IMR-90 (cell line): Measurements from ENCODE around the gene RCBTB1. TPM values are rescaled to one million over a fixed set of nuclear protein-coding genes. Genes with fewer than 3 reads are reported as not detected.

Experiments
- ATAC-seq: fragments of 200-7000 bp; cut with Tn5 transposase; 2 replicates; pipeline ENCODE4 v1.9.1; 2020; ENCODE audit warnings: low read depth, mild to moderate bottlenecking, moderate library complexity
- BruUV-seq: library from RNA; stranded (reverse); fragments of 400-500 nt; replicated peaks from 2 replicates; lab custom pipeline; 2021; lab: Mats Ljungman, UMichigan
- CTCF ChIA-PET: fragments of 300-600 bp; formaldehyde crosslinking; extraction: SDS; loops from one replicate; lab custom pipeline; 2021; ENCODE audit warnings: antibody characterized with exemption; lab: Yijun Ruan, JAX
- POLR2A ChIA-PET: fragments of 300-600 bp; sonication (Branson Sonifier 250); formaldehyde crosslinking; loops from one replicate; lab custom pipeline; 2022; ENCODE audit warnings: antibody characterized with exemption; ENCODE audit not compliant: unreplicated experiment; lab: Charles Lee
- DNase-seq: peaks from one replicate; pipeline ENCODE4 v3.0.0; 2013
- H2AFZ ChIP-seq: replicated peaks from 2 replicates; pipeline ENCODE3; 2013; ENCODE audit warnings: low read length, mild to moderate bottlenecking; ENCODE audit not compliant: poor library complexity
- H2AK5ac ChIP-seq: 2 replicates; pipeline ENCODE4 v1.6.1; 2013; ENCODE audit warnings: low read depth, low read length, inconsistent platforms
- H2AK9ac ChIP-seq: replicated peaks from 2 replicates; pipeline ENCODE3; 2013; ENCODE audit warnings: mild to moderate bottlenecking, low read depth, low read length, moderate library complexity; ENCODE audit not compliant: poor library complexity
- H2BK120ac ChIP-seq: 2 replicates; pipeline ENCODE4 v1.6.1; 2013; ENCODE audit warnings: low read depth, low read length, inconsistent platforms
- H2BK15ac ChIP-seq: 3 replicates; pipeline ENCODE4 v1.6.1; 2013; ENCODE audit warnings: low read depth, low read length, inconsistent platforms
- H2BK20ac ChIP-seq: 2 replicates; pipeline ENCODE4 v1.6.1; 2013; ENCODE audit warnings: low read depth, mild to moderate bottlenecking, inconsistent platforms, low read length, moderate library complexity
- H2BK5ac ChIP-seq: 2 replicates; pipeline ENCODE4 v1.6.1; 2013; ENCODE audit warnings: mild to moderate bottlenecking, low read depth, low read length, inconsistent platforms; ENCODE audit not compliant: poor library complexity, severe bottlenecking
- H3K14ac ChIP-seq: replicated peaks from 2 replicates; pipeline ENCODE4 v1.6.1; 2013; ENCODE audit warnings: low read depth, low read length, inconsistent platforms
- H3K18ac ChIP-seq: 2 replicates; pipeline ENCODE4 v1.6.1; 2013; ENCODE audit warnings: low read depth, low read length, control low read depth
- H3K23ac ChIP-seq: 2 replicates; pipeline ENCODE4 v1.6.1; 2013; ENCODE audit warnings: low read depth, low read length, inconsistent platforms
- H3K27ac ChIP-seq: 2 replicates; pipeline ENCODE4 v1.5.1; 2013; ENCODE audit warnings: mild to moderate bottlenecking, control low read depth, low read length; ENCODE audit not compliant: insufficient read depth
- H3K27me3 ChIP-seq: 2 replicates; pipeline ENCODE4 v1.6.1; 2013; ENCODE audit warnings: low read length; ENCODE audit not compliant: control insufficient read depth, insufficient read depth
- H3K36me3 ChIP-seq: 2 replicates; pipeline ENCODE4 v1.6.1; 2013; ENCODE audit warnings: low read length, mixed read lengths; ENCODE audit not compliant: control insufficient read depth, insufficient read depth
- H3K4ac ChIP-seq: 2 replicates; pipeline ENCODE4 v1.6.1; 2013; ENCODE audit warnings: low read depth, low read length, inconsistent platforms
- H3K4me1 ChIP-seq: 2 replicates; pipeline ENCODE4 v1.6.1; 2013; ENCODE audit warnings: low read length, mixed read lengths; ENCODE audit not compliant: control insufficient read depth, insufficient read depth
- H3K4me2 ChIP-seq: 2 replicates; pipeline ENCODE4 v1.6.1; 2013; ENCODE audit warnings: low read depth, mild to moderate bottlenecking, control low read depth, low read length, moderate library complexity
- H3K4me3 ChIP-seq: 2 replicates; pipeline ENCODE4 v1.5.1; 2013; ENCODE audit warnings: low read depth, mild to moderate bottlenecking, control low read depth, low read length, moderate library complexity; ENCODE audit not compliant: insufficient read depth
- H3K56ac ChIP-seq: 2 replicates; pipeline ENCODE4 v1.6.1; 2013; ENCODE audit warnings: low read length, inconsistent platforms; ENCODE audit not compliant: insufficient read depth; ENCODE audit errors: extremely low read depth
- H3K79me1 ChIP-seq, 2 experiments: 2 replicates each; pipeline ENCODE4 v1.6.1; 2013; ENCODE audit warnings: low read length in 2 of 2, inconsistent platforms in 1 of 2, low read depth in 1 of 2
- H3K9ac ChIP-seq: 2 replicates; pipeline ENCODE4 v1.6.1; 2013; ENCODE audit warnings: low read depth, low read length, control low read depth
- H3K9me1 ChIP-seq: 2 replicates; pipeline ENCODE4 v1.6.1; 2013; ENCODE audit warnings: low read length, inconsistent platforms; ENCODE audit not compliant: insufficient read depth
- H3K9me3 ChIP-seq: 2 replicates; pipeline ENCODE4 v1.6.1; 2013; ENCODE audit warnings: low read length; ENCODE audit not compliant: control insufficient read depth, insufficient read depth
- H4K20me1 ChIP-seq: 2 replicates; pipeline ENCODE4 v1.6.1; 2013; ENCODE audit warnings: low read length, inconsistent platforms; ENCODE audit not compliant: insufficient read depth
- H4K5ac ChIP-seq: 2 replicates; pipeline ENCODE4 v1.6.1; 2013; ENCODE audit warnings: mild to moderate bottlenecking, low read depth, low read length, control low read depth
- H4K8ac ChIP-seq, 2 experiments: 2 replicates each; pipeline ENCODE4 v1.6.1; 2013; ENCODE audit warnings: low read depth in 2 of 2, low read length in 2 of 2, control low read depth in 1 of 2, inconsistent platforms in 1 of 2
- H4K91ac ChIP-seq: 2 replicates; pipeline ENCODE4 v1.6.1; 2013; ENCODE audit warnings: low read depth, low read length, inconsistent platforms; ENCODE audit not compliant: insufficient read depth
- BHLHE40 ChIP-seq: fragments of 150-350 bp; IDR thresholded peaks from 2 replicates; pipeline ENCODE4 v1.6.1; 2016; ENCODE audit warnings: mild to moderate bottlenecking, low read depth, low read length
- CEBPB ChIP-seq: IDR thresholded peaks from 2 replicates; pipeline ENCODE4 v1.6.1; 2012; ENCODE audit warnings: low read depth, low read length, improper control_type of control experiment
- CHD1 ChIP-seq: IDR thresholded peaks from 2 replicates; pipeline ENCODE4 v1.6.1; 2012; ENCODE audit warnings: low read depth, low read length, improper control_type of control experiment
- FOS ChIP-seq: fragments of 150-350 bp; IDR thresholded peaks from 2 replicates; pipeline ENCODE4 v1.6.1; 2016; ENCODE audit warnings: low read depth, low read length
- MAZ ChIP-seq: IDR thresholded peaks from 2 replicates; pipeline ENCODE4 v1.6.1; 2012; ENCODE audit warnings: low read depth, mild to moderate bottlenecking, low read length, improper control_type of control experiment, moderate library complexity, borderline replicate concordance
- MXI1 ChIP-seq: IDR thresholded peaks from 2 replicates; pipeline ENCODE4 v1.6.1; 2012; ENCODE audit warnings: low read depth, mild to moderate bottlenecking, low read length, moderate library complexity, borderline replicate concordance
- NFE2L2 ChIP-seq: fragments of 150-350 bp; IDR thresholded peaks from 2 replicates; pipeline ENCODE4 v1.6.1; 2016; ENCODE audit warnings: low read depth, mild to moderate bottlenecking, low read length
- POLR2A ChIP-seq: IDR thresholded peaks from 2 replicates; pipeline ENCODE4 v1.6.1; 2012; ENCODE audit warnings: mild to moderate bottlenecking, low read depth, low read length
- RCOR1 ChIP-seq: IDR thresholded peaks from 2 replicates; pipeline ENCODE4 v1.6.1; 2012; ENCODE audit warnings: mild to moderate bottlenecking, low read length, improper control_type of control experiment; ENCODE audit not compliant: insufficient replicate concordance
- RFX5 ChIP-seq: IDR thresholded peaks from 2 replicates; pipeline ENCODE4 v1.8.0; 2012; ENCODE audit warnings: low read depth, mild to moderate bottlenecking, low read length, moderate library complexity
- SMC3 ChIP-seq: fragments of 150-350 bp; IDR thresholded peaks from 2 replicates; pipeline ENCODE4 v1.6.1; 2016; ENCODE audit warnings: low read depth, mild to moderate bottlenecking, antibody characterized with exemption, low read length, moderate library complexity
- WGBS, 2 experiments: methylation state at CpG; one replicate each; pipeline versions ENCODE4 v1.1.5 to v1.1.7; 2013; ENCODE audit warnings: missing lambda C conversion rate in 2 of 2; ENCODE audit not compliant: insufficient read length in 1 of 2; ENCODE audit errors: extremely low coverage in 2 of 2; 5-methylcytosine and 5-hydroxymethylcytosine counted together
- dilution Hi-C: fragments of 300-500 bp; cut with HindIII; formaldehyde crosslinking; loops from one replicate; pipeline ENCODE4 v1.14.3; 2018; ENCODE audit warnings: low sequenced_read_pairs; ENCODE audit not compliant: unreplicated experiment
- in situ Hi-C: fragments of 300-500 bp; cut with MboI; formaldehyde crosslinking; loops from 3 replicates; pipeline ENCODE4 v1.14.3; 2019; ENCODE audit warnings: low sequenced_read_pairs, inconsistent platforms, mixed read lengths
- intact Hi-C: fragments of 100-400 bp; cut with micrococcal nuclease; formaldehyde crosslinking; loops from 2 replicates; pipeline ENCODE4 v1.10.0; 2022
- polyA plus RNA-seq, 3 experiments: library from polyadenylated mRNA; depleted of rRNA; stranded (reverse); fragments of >200 nt; gene quantifications; 2 replicates each; pipeline ENCODE4 v1.2.3, GENCODE V29; 2012; ENCODE audit warnings: low replicate concordance in 1 of 3
- total RNA-seq: library from RNA; depleted of rRNA; stranded (reverse); fragments of >200 nt; gene quantifications from 2 replicates; pipeline ENCODE4 v1.2.3, GENCODE V29; 2012
- TF ChIP-seq, protein P1 (sequence below): conservative IDR thresholded peaks from 2 replicates; pipeline ENCODE4 v1.5.1; 2012; ENCODE audit warnings: mild to moderate bottlenecking, low read depth, low read length, improper control_type of control experiment
- TF ChIP-seq, protein P2 (sequence below): fragments of 150-350 bp; IDR thresholded peaks from 2 replicates; pipeline ENCODE4 v1.6.1; 2016; ENCODE audit warnings: low read depth, mild to moderate bottlenecking, low read length, moderate library complexity, borderline replicate concordance

The RCBTB1 gene
- total and polyA plus RNA-seq, 2 of the 4 experiments (the other 2 are of a cell fraction): 11.3 to 11.6 TPM

DNA sequence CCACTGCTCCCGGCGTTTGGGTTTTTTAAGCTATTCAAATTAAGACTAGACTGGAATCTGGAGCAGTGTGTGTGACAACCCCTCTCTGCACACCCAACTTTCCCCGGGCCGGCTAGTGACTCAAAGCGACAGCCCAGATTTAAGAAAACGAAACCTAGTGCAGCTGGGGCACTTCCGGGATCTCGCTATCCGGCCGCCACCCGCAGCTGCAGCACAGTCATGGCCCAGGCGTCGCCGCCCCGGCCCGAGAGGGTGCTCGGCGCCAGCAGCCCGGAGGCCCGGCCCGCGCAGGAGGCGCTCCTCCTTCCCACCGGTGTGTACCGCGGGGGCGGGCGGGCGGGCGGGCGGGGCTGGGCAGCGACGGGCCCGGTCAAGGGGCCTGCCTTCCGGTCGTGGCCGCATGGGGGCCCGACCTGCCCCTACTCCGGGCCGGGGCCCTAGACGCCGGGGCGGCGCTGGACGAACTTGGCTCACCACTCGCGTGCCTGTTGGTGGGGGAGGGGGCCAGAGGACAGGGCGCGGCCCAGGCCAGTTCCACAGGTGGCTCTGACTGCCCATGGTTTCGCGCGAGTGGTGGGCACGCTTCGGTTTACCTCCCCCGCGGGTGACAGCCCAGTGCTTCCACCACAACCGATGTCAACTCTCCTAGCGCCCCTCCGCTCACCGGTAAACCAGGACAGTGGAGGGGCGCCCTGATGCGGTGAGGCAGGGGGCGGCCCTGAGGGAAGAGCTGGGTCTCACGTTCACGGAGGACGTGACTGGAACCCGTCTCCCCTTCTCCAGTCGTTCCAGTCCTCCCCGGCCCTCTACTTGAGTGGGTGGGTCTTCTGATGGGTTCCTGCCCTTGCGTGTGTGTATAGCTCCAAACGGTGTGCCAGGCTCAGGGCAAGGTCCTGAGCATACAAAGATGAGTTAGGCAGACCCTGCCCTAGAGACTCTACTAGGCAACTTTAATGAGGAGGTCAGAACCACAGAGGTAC is 89.3 kb downstream of the RCBTB1 start, which contains the start of gene PHF11:
Gene PHF11 (plus strand): TSS at position 171 of the 980 bp plus-strand sequence. CDS start 49 bp downstream, at position 220.
- H3K4me3 ChIP-seq: peak within 1 kb of the TSS; percentile 56
- CTCF ChIA-PET: no interaction called here
- no TSS peak for BruUV-seq
- ATAC-seq: peak; percentile 73
- WGBS, 2 experiments: 14% methylated on average over 7 of the region's 71 CpGs; no CpG with 5 or more reads in 1 of the 2 experiments
- no peak for TF ChIP-seq MXI1
- peak; percentile 10 for TF ChIP-seq RCOR1
- TF ChIP-seq NFE2L2: no peak
- TF ChIP-seq RFX5: no peak
- TF ChIP-seq, protein P1, sequence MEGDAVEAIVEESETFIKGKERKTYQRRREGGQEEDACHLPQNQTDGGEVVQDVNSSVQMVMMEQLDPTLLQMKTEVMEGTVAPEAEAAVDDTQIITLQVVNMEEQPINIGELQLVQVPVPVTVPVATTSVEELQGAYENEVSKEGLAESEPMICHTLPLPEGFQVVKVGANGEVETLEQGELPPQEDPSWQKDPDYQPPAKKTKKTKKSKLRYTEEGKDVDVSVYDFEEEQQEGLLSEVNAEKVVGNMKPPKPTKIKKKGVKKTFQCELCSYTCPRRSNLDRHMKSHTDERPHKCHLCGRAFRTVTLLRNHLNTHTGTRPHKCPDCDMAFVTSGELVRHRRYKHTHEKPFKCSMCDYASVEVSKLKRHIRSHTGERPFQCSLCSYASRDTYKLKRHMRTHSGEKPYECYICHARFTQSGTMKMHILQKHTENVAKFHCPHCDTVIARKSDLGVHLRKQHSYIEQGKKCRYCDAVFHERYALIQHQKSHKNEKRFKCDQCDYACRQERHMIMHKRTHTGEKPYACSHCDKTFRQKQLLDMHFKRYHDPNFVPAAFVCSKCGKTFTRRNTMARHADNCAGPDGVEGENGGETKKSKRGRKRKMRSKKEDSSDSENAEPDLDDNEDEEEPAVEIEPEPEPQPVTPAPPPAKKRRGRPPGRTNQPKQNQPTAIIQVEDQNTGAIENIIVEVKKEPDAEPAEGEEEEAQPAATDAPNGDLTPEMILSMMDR: no peak
- no peak for TF ChIP-seq CEBPB
- no peak for TF ChIP-seq MAZ
- TF ChIP-seq, protein P2, sequence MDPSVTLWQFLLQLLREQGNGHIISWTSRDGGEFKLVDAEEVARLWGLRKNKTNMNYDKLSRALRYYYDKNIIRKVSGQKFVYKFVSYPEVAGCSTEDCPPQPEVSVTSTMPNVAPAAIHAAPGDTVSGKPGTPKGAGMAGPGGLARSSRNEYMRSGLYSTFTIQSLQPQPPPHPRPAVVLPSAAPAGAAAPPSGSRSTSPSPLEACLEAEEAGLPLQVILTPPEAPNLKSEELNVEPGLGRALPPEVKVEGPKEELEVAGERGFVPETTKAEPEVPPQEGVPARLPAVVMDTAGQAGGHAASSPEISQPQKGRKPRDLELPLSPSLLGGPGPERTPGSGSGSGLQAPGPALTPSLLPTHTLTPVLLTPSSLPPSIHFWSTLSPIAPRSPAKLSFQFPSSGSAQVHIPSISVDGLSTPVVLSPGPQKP: no peak
- no peak for TF ChIP-seq FOS
- 0 out of 2 replicates have a peak, but pooled peaks have one; percentile 5 for TF ChIP-seq BHLHE40
- TF ChIP-seq SMC3: no peak
- TF ChIP-seq CHD1: no peak
- peak; percentile 48; the same call in 1 of the 2 replicates for TF ChIP-seq POLR2A
- H2BK5ac ChIP-seq: peak within 1 kb of the TSS; percentile 62
- peak within 1 kb of the TSS; percentile 89 for H3K4me2 ChIP-seq
- dilution Hi-C loops (no loop called here), in situ Hi-C loops (no loop called here), intact Hi-C loops (loop anchor here (2.0 kb wide), 1 partner anchor 53 kb away; no protein-coding TSS in a partner anchor)
- H2AK9ac ChIP-seq: peak within 1 kb of the TSS; percentile 84
- no peaks in the 10 kb centered on the region for H3K27me3 ChIP-seq
- H4K91ac ChIP-seq: peak within 1 kb of the TSS; percentile 79
- peaks cover 12% of the 10 kb centered on the region for H3K4me1 ChIP-seq
- peaks cover 14% of the 10 kb centered on the region; the same call in 1 of the 2 replicates for H3K9me1 ChIP-seq
- H3K14ac ChIP-seq: peak within 1 kb of the TSS; percentile 78
- peak within 1 kb of the TSS; percentile 27 for H2BK20ac ChIP-seq
- H3K79me1 ChIP-seq: peaks cover 0 to 24% of the 10 kb centered on the region in 2 experiments; a peak in 2 of 4 replicates
- POLR2A ChIA-PET: interaction anchor here (0.5 to 0.6 kb wide), 3 partner anchors 42 to 210 kb away, joined by 3 to 5 read pairs (median 4); no protein-coding TSS in a partner anchor
- peak within 1 kb of the TSS; percentile 61; the same call in 1 of the 2 replicates for H3K56ac ChIP-seq
- peak within 1 kb of the TSS; percentile 57 for H2AK5ac ChIP-seq
- peak within 1 kb of the TSS; percentile 86 for H2AFZ ChIP-seq
- peak within 1 kb of the TSS; percentile 76 for H3K23ac ChIP-seq
- H2BK15ac ChIP-seq: peak within 1 kb of the TSS; percentile 42; the same call in 1 of the 3 replicates
- peak within 1 kb of the TSS; percentile 63 for H3K18ac ChIP-seq
- peak within 1 kb of the TSS; percentile 82 for H3K4ac ChIP-seq
- no peaks in the 10 kb centered on the region; the same call in 1 of the 2 replicates for H3K36me3 ChIP-seq
- peak within 1 kb of the TSS; percentile 81 for H3K27ac ChIP-seq
- no peaks in the 10 kb centered on the region for H4K20me1 ChIP-seq
- peak; percentile 76 for DNase-seq
- H4K8ac ChIP-seq: peak within 1 kb of the TSS; percentile 82 to 95
- no peaks in the 10 kb centered on the region for H3K9me3 ChIP-seq
- peak within 1 kb of the TSS; percentile 86 for H4K5ac ChIP-seq
- H2BK120ac ChIP-seq: peak within 1 kb of the TSS; percentile 48
- peak within 1 kb of the TSS; percentile 62 for H3K9ac ChIP-seq
